HepG2 (cell line): Measurements from ENCODE around the gene ADAM15. TPM values are rescaled to one million over a fixed set of nuclear protein-coding genes. Genes with fewer than 3 reads are reported as not detected.

ENCODE experiments used
- FOSL2 ChIP-seq: sonication (generic); formaldehyde crosslinking; IDR thresholded peaks from 2 replicates; pipeline ENCODE4 v1.4.0; 2020; ENCODE audit warnings: missing genetic modification reagents
- POLR2A ChIP-seq, 2 experiments: IDR thresholded peaks; 2 replicates each; pipeline ENCODE4 v1.6.1; 2011; ENCODE audit warnings: low read depth in 2 of 2, low read length in 2 of 2, mild to moderate bottlenecking in 1 of 2, moderate library complexity in 1 of 2; ENCODE audit not compliant: insufficient read depth in 1 of 2
- POLR2G ChIP-seq: fragments of 200-400 bp; formaldehyde crosslinking; IDR thresholded peaks from 2 replicates; pipeline ENCODE4 v1.6.1; 2018; ENCODE audit warnings: mild to moderate bottlenecking, low read depth, low read length, moderate library complexity
- SRSF1 ChIP-seq: fragments of 200-400 bp; formaldehyde crosslinking; optimal IDR thresholded peaks from 2 replicates; pipeline ENCODE3; 2017; ENCODE audit warnings: mild to moderate bottlenecking, low read depth, low read length, moderate library complexity
- THYN1 ChIP-seq: sonication (generic); formaldehyde crosslinking; IDR thresholded peaks from 2 replicates; pipeline ENCODE4 v1.8.1; 2023; ENCODE audit warnings: low read depth, mild to moderate bottlenecking, moderate library complexity, missing genetic modification reagents, borderline replicate concordance
- ZFP36L1 ChIP-seq: sonication (generic); formaldehyde crosslinking; IDR thresholded peaks from 2 replicates; pipeline ENCODE4 v1.8.0; 2022; ENCODE audit warnings: mild to moderate bottlenecking, missing genetic modification reagents, moderate library complexity
- ZFYVE20 ChIP-seq: sonication (generic); formaldehyde crosslinking; IDR thresholded peaks from 2 replicates; pipeline ENCODE4 v1.8.0; 2023; ENCODE audit warnings: low read depth, mild to moderate bottlenecking, moderate library complexity, missing genetic modification reagents, borderline replicate concordance
- ZKSCAN5 ChIP-seq: sonication (generic); formaldehyde crosslinking; IDR thresholded peaks from 2 replicates; pipeline ENCODE4 v1.5.1; 2020; ENCODE audit warnings: mild to moderate bottlenecking, missing genetic modification reagents
- ZNF350 ChIP-seq: sonication (generic); formaldehyde crosslinking; IDR thresholded peaks from 2 replicates; pipeline ENCODE4 v1.4.0; 2020; ENCODE audit warnings: mild to moderate bottlenecking, low read depth, missing genetic modification reagents, borderline replicate concordance
- ZNF431 ChIP-seq: sonication (generic); formaldehyde crosslinking; IDR thresholded peaks from 2 replicates; pipeline ENCODE4 v1.9.0; 2022; ENCODE audit warnings: missing genetic modification reagents, low read depth, mild to moderate bottlenecking, borderline replicate concordance
- ZNF451 ChIP-seq: sonication (generic); formaldehyde crosslinking; IDR thresholded peaks from 2 replicates; pipeline ENCODE4 v1.5.0; 2020; ENCODE audit warnings: mild to moderate bottlenecking, missing genetic modification reagents
- ZNF724P ChIP-seq: sonication (generic); formaldehyde crosslinking; IDR thresholded peaks from 2 replicates; pipeline ENCODE4 v1.8.0; 2022; ENCODE audit warnings: missing genetic modification reagents, borderline replicate concordance
- ZNF776 ChIP-seq: sonication (generic); formaldehyde crosslinking; IDR thresholded peaks from 2 replicates; pipeline ENCODE4 v1.4.0; 2020; ENCODE audit warnings: mild to moderate bottlenecking, missing genetic modification reagents
- ZSCAN21 ChIP-seq: sonication (generic); formaldehyde crosslinking; IDR thresholded peaks from 2 replicates; pipeline ENCODE4 v1.8.0; 2022; ENCODE audit warnings: mild to moderate bottlenecking, missing genetic modification reagents, moderate library complexity, borderline replicate concordance
- polyA plus RNA-seq, 8 experiments: library from polyadenylated mRNA; depleted of rRNA in 3 of 8; stranded (reverse) in 7 of 8; unstranded in 1 of 8; fragments of >200 nt; fragmentation: Illumina TruSeq in 4 of 8; extraction: Trizol in 4 of 8; gene quantifications; 2 replicates each; pipeline versions ENCODE4 v1.2.1 to v1.2.3, GENCODE V29; 2011 to 2016; ENCODE audit warnings: low read depth in 4 of 8, missing spikeins in 1 of 8, mixed read lengths in 1 of 8; ENCODE audit not compliant: insufficient read depth in 1 of 8
- total RNA-seq, 5 experiments: library from RNA; depleted of rRNA; stranded (reverse); fragments of >200 nt; fragmentation: Illumina TruSeq; extraction: Trizol; gene quantifications; 2 replicates each; pipeline ENCODE4 v1.2.3, GENCODE V29; 2016; ENCODE audit warnings: low read depth in 1 of 5
- TF ChIP-seq, protein P1 (sequence below): IDR thresholded peaks from 2 replicates; pipeline ENCODE4 v1.4.0; 2020; ENCODE audit warnings: mild to moderate bottlenecking, missing genetic modification reagents
- TF ChIP-seq, protein P2 (sequence below): sonication (generic); formaldehyde crosslinking; IDR thresholded peaks from 2 replicates; pipeline ENCODE4; 2020; ENCODE audit warnings: missing genetic modification reagents, mild to moderate bottlenecking, borderline replicate concordance
- TF ChIP-seq, protein P3 (sequence below): sonication (generic); formaldehyde crosslinking; IDR thresholded peaks from 2 replicates; pipeline ENCODE4 v1.5.1; 2020; ENCODE audit warnings: mild to moderate bottlenecking, missing genetic modification reagents, moderate library complexity

ADAM15 gene
- total and polyA plus RNA-seq, 2 of the 13 experiments (the other 11 are each of a cell fraction or from before 2014, with no cell fraction given), result 17.9 to 25.6 TPM

DNA sequence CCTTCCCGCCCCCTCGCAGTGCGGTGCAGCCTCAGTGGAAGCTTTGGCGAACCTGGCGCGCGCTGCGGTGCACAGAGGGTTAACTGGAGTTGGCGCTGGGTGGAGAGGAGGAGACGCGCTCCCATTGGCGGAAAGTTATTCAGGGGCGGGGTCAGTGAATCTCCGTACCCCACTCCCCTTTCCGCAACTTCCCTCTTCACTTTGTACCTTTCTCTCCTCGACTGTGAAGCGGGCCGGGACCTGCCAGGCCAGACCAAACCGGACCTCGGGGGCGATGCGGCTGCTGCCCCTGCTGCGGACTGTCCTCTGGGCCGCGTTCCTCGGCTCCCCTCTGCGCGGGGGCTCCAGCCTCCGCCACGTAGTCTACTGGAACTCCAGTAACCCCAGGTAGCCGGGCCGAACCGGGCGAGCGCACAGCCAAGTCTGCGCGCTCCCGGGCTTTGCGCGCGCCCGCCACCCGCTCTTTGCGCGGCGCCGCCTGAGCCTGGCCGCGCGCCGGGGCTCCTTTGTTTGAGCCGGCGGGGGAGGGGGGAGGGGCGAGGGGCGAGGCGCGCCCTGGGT is 12.5 kb downstream of the ADAM15 start, which contains the start of gene EFNA4 (continued):
- TF ChIP-seq ZNF776 (CRISPR knock-in tag) (no peak), ZFYVE20 (CRISPR knock-in tag) (0 out of 2 replicates have a peak, but pooled peaks have one; percentile 33), SRSF1 (no peak), ZKSCAN5 (no peak), ZNF451 (CRISPR knock-in tag) (0 out of 2 replicates have a peak, but pooled peaks have one; percentile 39), ZSCAN21 (CRISPR knock-in tag) (peak; percentile 55), ZNF431 (CRISPR knock-in tag) (no peak; the same call in 1 of the 2 replicates), POLR2A (IDR thresholded peaks at IDR 0.05; ENCODE audit: insufficient read depth in 1 of 2, low read depth in 2 of 2, low read length in 2 of 2) (peak; percentile 81 to 95), ZNF724P (0 out of 2 replicates have a peak, but pooled peaks have one; percentile 32), THYN1 (no peak), FOSL2 (0 out of 2 replicates have a peak, but pooled peaks have one; percentile 6), ZFP36L1 (CRISPR knock-in tag) (0 out of 2 replicates have a peak, but pooled peaks have one; percentile 28), POLR2G (peak; percentile 86), ZNF350 (CRISPR knock-in tag) (peak; percentile 74)
- TF ChIP-seq, protein P1, sequence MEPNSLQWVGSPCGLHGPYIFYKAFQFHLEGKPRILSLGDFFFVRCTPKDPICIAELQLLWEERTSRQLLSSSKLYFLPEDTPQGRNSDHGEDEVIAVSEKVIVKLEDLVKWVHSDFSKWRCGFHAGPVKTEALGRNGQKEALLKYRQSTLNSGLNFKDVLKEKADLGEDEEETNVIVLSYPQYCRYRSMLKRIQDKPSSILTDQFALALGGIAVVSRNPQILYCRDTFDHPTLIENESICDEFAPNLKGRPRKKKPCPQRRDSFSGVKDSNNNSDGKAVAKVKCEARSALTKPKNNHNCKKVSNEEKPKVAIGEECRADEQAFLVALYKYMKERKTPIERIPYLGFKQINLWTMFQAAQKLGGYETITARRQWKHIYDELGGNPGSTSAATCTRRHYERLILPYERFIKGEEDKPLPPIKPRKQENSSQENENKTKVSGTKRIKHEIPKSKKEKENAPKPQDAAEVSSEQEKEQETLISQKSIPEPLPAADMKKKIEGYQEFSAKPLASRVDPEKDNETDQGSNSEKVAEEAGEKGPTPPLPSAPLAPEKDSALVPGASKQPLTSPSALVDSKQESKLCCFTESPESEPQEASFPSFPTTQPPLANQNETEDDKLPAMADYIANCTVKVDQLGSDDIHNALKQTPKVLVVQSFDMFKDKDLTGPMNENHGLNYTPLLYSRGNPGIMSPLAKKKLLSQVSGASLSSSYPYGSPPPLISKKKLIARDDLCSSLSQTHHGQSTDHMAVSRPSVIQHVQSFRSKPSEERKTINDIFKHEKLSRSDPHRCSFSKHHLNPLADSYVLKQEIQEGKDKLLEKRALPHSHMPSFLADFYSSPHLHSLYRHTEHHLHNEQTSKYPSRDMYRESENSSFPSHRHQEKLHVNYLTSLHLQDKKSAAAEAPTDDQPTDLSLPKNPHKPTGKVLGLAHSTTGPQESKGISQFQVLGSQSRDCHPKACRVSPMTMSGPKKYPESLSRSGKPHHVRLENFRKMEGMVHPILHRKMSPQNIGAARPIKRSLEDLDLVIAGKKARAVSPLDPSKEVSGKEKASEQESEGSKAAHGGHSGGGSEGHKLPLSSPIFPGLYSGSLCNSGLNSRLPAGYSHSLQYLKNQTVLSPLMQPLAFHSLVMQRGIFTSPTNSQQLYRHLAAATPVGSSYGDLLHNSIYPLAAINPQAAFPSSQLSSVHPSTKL (CRISPR knock-in tag), result no peak
- TF ChIP-seq, protein P2, sequence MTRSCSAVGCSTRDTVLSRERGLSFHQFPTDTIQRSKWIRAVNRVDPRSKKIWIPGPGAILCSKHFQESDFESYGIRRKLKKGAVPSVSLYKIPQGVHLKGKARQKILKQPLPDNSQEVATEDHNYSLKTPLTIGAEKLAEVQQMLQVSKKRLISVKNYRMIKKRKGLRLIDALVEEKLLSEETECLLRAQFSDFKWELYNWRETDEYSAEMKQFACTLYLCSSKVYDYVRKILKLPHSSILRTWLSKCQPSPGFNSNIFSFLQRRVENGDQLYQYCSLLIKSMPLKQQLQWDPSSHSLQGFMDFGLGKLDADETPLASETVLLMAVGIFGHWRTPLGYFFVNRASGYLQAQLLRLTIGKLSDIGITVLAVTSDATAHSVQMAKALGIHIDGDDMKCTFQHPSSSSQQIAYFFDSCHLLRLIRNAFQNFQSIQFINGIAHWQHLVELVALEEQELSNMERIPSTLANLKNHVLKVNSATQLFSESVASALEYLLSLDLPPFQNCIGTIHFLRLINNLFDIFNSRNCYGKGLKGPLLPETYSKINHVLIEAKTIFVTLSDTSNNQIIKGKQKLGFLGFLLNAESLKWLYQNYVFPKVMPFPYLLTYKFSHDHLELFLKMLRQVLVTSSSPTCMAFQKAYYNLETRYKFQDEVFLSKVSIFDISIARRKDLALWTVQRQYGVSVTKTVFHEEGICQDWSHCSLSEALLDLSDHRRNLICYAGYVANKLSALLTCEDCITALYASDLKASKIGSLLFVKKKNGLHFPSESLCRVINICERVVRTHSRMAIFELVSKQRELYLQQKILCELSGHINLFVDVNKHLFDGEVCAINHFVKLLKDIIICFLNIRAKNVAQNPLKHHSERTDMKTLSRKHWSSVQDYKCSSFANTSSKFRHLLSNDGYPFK (CRISPR knock-in tag), result 0 out of 2 replicates have a peak, but pooled peaks have one; percentile 30
- TF ChIP-seq, protein P3, sequence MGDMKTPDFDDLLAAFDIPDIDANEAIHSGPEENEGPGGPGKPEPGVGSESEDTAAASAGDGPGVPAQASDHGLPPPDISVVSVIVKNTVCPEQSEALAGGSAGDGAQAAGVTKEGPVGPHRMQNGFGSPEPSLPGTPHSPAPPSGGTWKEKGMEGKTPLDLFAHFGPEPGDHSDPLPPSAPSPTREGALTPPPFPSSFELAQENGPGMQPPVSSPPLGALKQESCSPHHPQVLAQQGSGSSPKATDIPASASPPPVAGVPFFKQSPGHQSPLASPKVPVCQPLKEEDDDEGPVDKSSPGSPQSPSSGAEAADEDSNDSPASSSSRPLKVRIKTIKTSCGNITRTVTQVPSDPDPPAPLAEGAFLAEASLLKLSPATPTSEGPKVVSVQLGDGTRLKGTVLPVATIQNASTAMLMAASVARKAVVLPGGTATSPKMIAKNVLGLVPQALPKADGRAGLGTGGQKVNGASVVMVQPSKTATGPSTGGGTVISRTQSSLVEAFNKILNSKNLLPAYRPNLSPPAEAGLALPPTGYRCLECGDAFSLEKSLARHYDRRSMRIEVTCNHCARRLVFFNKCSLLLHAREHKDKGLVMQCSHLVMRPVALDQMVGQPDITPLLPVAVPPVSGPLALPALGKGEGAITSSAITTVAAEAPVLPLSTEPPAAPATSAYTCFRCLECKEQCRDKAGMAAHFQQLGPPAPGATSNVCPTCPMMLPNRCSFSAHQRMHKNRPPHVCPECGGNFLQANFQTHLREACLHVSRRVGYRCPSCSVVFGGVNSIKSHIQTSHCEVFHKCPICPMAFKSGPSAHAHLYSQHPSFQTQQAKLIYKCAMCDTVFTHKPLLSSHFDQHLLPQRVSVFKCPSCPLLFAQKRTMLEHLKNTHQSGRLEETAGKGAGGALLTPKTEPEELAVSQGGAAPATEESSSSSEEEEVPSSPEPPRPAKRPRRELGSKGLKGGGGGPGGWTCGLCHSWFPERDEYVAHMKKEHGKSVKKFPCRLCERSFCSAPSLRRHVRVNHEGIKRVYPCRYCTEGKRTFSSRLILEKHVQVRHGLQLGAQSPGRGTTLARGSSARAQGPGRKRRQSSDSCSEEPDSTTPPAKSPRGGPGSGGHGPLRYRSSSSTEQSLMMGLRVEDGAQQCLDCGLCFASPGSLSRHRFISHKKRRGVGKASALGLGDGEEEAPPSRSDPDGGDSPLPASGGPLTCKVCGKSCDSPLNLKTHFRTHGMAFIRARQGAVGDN, result peak; percentile 65
